RWPE2 (cell line): Measurements from ENCODE around the gene RSPH10B2.
"Not testable (repeated sequence)": the region's sequence is repeated elsewhere in the genome, so short reads cannot be mapped to it uniquely, and the experiment has no call there.

Experiments
- ATAC-seq: fragments of 200-7000 bp; cut with Tn5 transposase; 3 replicates; pipeline ENCODE4 v1.9.1; 2021; ENCODE audit warnings: low read depth
- DNase-seq: peaks from one replicate; pipeline ENCODE4 v3.0.0-alpha.2; 2020; ENCODE audit warnings: low spot score
- H3K27ac ChIP-seq: fragments of 450-650 bp; 2 replicates; pipeline ENCODE4 v1.5.1; 2017; ENCODE audit warnings: mild to moderate bottlenecking; ENCODE audit not compliant: poor library complexity, severe bottlenecking
- H3K27me3 ChIP-seq: fragments of 250-450 bp; sonication (Bioruptor Pico); 2 replicates; pipeline ENCODE4 v1.5.1; 2021; ENCODE audit warnings: mild to moderate bottlenecking, moderate library complexity; ENCODE audit not compliant: insufficient read depth, poor library complexity, severe bottlenecking
- H3K36me3 ChIP-seq: fragments of 250-450 bp; sonication (Bioruptor Pico); 2 replicates; pipeline ENCODE4 v1.5.1; 2020; ENCODE audit warnings: low read depth, mild to moderate bottlenecking, moderate library complexity
- H3K4me1 ChIP-seq: fragments of 250-450 bp; sonication (Bioruptor Pico); 2 replicates; pipeline ENCODE4 v1.5.1; 2021; ENCODE audit warnings: mild to moderate bottlenecking, moderate library complexity; ENCODE audit not compliant: insufficient read depth, poor library complexity, severe bottlenecking
- H3K4me3 ChIP-seq: fragments of 250-450 bp; sonication (Bioruptor Pico); 2 replicates; pipeline ENCODE4 v1.5.1; 2021; ENCODE audit warnings: mild to moderate bottlenecking, moderate library complexity; ENCODE audit not compliant: severe bottlenecking
- H3K9me3 ChIP-seq: fragments of 250-450 bp; sonication (Bioruptor Pico); 2 replicates; pipeline ENCODE4 v1.5.1; 2021; ENCODE audit warnings: mild to moderate bottlenecking, moderate library complexity; ENCODE audit not compliant: severe bottlenecking
- TF ChIP-seq, protein P1 (sequence below): fragments of 450-650 bp; IDR thresholded peaks from one replicate; pipeline ENCODE4 v1.5.1; 2017; ENCODE audit warnings: mild to moderate bottlenecking, moderate library complexity; ENCODE audit not compliant: poor library complexity, severe bottlenecking

Gene RSPH10B2

DNA sequence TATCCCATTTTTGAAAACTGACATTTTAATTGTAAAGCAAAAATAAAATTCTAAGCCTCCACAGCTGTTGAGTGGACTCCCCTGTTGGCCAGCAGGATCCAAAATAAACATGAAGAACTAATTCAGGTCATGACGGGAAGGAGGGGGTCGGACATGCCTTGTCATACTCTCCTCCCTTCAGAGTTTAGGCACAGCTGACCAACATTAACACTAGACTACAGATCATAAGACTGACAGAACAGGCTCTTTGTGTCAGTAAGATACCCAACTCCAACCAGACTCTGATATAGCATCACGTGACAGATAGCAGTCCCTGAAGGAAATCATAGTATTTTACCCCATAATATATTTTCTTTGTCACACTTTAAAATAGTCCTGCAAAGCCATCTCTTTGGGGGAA is 26.2 kb upstream of the RSPH10B2 start:
- DNase-seq (no peak), ATAC-seq (no peak)
- Histone ChIP-seq H3K9me3 (no peaks in the 10 kb centered on the region), H3K4me3 (no peak overlapping the region), H3K36me3 (peaks cover 6% of the 10 kb centered on the region), H3K27me3 (no peaks in the 10 kb centered on the region), H3K4me1 (no peaks in the 10 kb centered on the region), H3K27ac (no peak overlapping the region)
- TF ChIP-seq, protein P1, sequence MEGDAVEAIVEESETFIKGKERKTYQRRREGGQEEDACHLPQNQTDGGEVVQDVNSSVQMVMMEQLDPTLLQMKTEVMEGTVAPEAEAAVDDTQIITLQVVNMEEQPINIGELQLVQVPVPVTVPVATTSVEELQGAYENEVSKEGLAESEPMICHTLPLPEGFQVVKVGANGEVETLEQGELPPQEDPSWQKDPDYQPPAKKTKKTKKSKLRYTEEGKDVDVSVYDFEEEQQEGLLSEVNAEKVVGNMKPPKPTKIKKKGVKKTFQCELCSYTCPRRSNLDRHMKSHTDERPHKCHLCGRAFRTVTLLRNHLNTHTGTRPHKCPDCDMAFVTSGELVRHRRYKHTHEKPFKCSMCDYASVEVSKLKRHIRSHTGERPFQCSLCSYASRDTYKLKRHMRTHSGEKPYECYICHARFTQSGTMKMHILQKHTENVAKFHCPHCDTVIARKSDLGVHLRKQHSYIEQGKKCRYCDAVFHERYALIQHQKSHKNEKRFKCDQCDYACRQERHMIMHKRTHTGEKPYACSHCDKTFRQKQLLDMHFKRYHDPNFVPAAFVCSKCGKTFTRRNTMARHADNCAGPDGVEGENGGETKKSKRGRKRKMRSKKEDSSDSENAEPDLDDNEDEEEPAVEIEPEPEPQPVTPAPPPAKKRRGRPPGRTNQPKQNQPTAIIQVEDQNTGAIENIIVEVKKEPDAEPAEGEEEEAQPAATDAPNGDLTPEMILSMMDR = no peak

DNA sequence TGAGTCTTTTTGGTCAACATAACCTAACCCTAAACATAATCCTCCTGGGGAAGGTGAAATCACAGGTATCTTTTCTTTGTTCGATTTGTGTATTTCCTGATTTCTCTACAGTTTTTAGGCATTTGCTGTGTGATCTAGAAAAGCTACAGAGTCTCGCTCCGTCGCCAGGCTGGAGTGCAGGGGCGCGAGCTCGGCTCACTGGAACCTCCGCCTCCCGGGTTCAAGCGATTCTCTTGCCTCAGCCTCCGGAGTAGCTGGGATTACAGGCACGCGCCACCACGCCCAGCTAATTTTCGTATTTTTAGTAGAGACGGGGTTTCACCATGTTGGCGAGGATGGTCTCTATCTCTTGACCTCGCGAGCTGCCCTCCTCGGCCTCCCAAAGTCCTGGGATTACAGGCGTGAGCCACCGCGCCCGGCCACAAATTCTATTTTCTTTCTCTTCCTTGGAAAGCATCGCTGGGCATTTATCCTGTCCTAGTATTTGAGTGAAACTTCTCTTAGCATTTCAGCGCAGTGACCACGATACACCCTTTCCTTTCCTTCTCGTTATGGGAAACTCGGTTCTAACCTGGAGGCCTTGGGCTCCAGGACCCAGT is 24.9 kb upstream of the RSPH10B2 start:
- Histone ChIP-seq H3K4me3 (peak overlapping the region; percentile 55), H3K27ac (peak overlapping the region; percentile 57), H3K36me3 (peaks cover 19% of the 10 kb centered on the region)
- DNase-seq, H3K9me3 ChIP-seq, H3K4me1 ChIP-seq, H3K27me3 ChIP-seq, ATAC-seq: not testable (repeated sequence)

DNA sequence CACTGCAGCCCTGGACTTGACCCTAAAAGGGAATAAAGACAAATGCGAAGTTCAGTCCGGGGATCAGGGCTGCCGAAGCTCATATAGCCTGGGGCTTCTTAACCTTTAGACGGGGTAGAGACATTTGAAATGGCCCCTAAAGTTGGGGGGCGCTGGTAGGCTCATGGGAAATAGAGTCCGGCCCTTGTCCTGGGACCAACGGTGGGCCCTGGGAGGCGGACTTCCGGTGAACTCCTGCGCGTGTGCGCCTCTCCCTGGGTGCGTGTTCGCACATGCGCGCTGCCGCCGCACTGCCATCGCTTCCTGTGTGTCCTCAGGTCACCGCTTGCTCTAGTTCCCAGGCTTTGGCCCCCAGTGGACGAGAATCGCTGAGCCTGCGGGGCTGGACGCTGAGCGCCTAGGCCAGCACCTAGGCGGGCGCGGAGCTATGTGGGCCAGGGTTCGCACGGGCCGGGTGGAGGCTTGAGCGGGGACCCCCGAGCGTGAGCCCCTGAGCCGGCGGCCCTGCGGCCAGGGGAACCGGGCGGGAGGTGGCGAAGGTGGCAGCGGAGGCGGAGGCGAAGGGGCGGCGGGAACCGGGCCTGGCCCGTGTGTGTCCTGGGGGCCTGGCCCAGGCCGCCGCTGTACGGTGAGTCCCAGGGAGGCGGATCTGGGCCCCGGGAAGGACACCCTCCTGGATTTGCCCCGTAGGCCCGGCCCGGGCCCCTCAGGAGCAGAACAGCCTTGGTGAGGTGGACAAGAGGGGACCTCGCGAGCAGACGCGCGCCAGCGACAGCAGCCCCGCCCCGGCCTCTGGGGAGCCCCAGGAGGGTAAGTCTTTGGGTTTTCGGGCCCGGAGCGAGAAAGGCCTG is 24.2 kb upstream of the RSPH10B2 start:
- TF ChIP-seq, protein P1 = no peak
- H3K27me3 ChIP-seq = no peaks in the 10 kb centered on the region
- H3K4me1 ChIP-seq = no peaks in the 10 kb centered on the region
- peaks cover 26% of the 10 kb centered on the region for H3K36me3 ChIP-seq
- DNase-seq (peak; percentile 89), ATAC-seq (peak; percentile 97)
- H3K9me3 ChIP-seq = no peaks in the 10 kb centered on the region
- peak overlapping the region; percentile 57 for H3K27ac ChIP-seq
- H3K4me3 ChIP-seq = peak overlapping the region; percentile 55

DNA sequence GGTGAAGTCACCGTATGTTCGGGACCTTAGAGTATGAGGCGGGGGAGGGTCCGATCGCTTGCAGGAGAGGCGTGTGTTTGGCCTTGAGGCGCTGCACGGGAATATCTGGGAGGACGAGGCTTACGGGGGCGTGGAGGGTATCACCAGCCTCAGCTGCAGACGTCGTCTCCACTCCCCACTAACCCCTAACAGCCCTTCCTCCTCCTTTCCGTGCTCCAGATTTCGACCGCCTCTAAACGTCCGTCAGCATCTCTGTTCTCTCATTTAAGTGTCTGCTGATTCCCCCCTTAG is 23.6 kb upstream of the RSPH10B2 start:
- TF ChIP-seq, protein P1 = no peak
- Histone ChIP-seq H3K27me3 (no peaks in the 10 kb centered on the region), H3K4me1 (no peaks in the 10 kb centered on the region), H3K9me3 (no peaks in the 10 kb centered on the region), H3K4me3 (peak overlapping the region; percentile 55), H3K27ac (peak overlapping the region; percentile 57), H3K36me3 (peaks cover 28% of the 10 kb centered on the region)
- DNase-seq (no peak), ATAC-seq (peak; percentile 51; the same call in 2 of the 3 replicates)

DNA sequence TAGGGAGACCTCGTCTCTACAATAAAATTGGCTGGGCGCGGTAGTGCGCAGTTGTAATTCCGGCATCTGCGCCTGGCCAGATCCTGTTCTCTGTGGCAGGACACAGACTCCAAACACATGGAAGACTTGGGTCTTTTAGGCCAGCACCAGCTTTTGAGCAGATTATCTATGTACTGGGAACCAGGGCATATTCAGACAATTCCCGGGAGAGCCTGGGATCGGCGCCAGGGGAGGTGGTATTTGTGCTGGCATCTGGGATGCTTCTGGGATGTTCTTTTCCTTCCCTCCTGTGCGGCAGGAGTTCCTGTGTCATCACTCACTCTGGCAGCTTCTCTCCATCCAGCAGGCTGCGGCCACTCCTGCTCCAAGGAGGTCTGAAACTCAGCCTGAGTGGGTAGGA is 15.5 kb upstream of the RSPH10B2 start:
- H3K27ac ChIP-seq, H3K27me3 ChIP-seq, H3K4me3 ChIP-seq, H3K4me1 ChIP-seq, ATAC-seq, H3K9me3 ChIP-seq, DNase-seq: not testable (repeated sequence)
- H3K36me3 ChIP-seq = peaks cover 37% of the 10 kb centered on the region

DNA sequence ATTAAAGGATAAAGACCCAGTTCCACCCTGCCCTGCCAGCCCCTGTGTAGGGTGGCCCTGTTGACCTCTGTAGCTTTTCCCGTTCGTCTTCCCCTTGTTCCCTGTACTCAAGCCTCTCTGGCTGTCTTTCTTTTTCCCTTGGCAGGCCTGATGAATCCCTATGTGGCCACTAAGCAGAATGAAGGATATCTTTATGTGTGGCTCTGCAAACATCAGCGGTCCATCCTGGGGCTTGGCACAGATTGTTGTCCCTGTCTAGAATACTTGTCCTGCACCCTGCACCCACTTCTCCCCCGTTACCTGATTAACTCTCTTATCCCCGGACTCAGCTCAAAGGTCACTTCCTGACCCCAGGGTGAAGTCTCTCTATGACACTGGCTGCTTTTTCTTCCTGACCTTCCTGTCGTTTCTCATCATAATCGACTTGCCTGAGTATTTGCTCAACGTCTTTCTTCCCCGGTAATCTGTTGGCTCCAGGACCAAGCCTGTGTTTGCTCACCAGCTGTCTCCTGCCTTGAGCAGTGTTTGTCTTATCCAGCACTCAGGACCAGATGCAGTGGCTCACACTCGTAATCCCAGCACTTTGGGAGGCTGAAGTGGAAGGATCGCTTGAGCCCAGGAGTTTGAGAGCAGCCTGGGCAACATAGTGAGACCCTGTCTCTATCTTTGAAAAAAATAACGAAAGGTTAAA is 9.3 kb upstream of the RSPH10B2 start:
- DNase-seq, H3K36me3 ChIP-seq, H3K4me1 ChIP-seq, ATAC-seq, H3K27me3 ChIP-seq, H3K9me3 ChIP-seq, H3K27ac ChIP-seq, H3K4me3 ChIP-seq: not testable (repeated sequence)

DNA sequence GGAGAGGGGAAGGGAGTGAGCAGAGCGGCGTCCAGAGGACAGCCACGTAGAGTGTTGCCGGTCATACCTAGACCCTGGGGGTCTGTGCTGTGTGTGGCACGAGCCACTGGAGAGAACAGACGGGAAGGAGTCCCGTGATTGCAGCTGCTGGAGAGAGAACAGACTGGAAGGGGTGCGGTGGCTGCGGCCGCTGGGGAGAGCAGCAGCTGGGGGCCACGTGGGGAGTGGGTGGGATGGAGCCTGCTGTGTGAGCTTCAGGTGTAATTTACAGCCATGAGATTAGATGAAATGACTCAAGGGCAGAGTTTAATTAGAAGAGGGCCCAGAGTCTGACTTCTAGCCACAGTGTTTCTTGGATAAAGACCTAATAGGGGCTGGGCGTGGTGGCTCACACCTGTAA is 4.6 kb upstream of the RSPH10B2 start:
- ATAC-seq, DNase-seq: not testable (repeated sequence)

DNA sequence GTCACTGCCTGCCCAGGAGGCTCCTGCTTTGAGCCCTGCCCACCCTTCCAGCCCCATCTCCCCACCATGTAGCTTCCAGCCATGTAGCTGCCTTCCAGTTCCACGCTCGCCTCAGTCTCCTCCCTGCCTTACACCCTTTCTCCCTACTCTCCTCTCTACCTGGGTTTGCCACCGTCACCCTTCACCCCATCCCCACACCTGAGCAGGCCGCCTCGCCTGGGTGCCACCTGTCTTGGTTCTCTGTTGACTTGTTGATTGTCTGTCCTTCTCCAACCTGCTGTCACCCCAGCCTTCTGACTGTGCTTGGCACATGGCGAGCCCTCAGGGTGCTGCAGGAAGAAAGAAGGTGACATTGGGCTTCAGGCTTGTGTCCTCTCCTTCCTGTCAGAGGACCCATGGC is 3.7 kb upstream of the RSPH10B2 start:
- not testable (repeated sequence) for H3K36me3 ChIP-seq, ATAC-seq, H3K4me1 ChIP-seq, H3K27me3 ChIP-seq, DNase-seq, H3K4me3 ChIP-seq, H3K27ac ChIP-seq, H3K9me3 ChIP-seq

More for the DNA sequence above, 4.6 kb upstream of the RSPH10B2 start:
- not testable (repeated sequence) for H3K36me3 ChIP-seq, H3K9me3 ChIP-seq, H3K27me3 ChIP-seq, H3K4me3 ChIP-seq, H3K4me1 ChIP-seq, H3K27ac ChIP-seq
